Measurements from ENCODE around the gene CXCL16. TPM values are rescaled to one million over a fixed set of nuclear protein-coding genes. Genes with fewer than 3 reads are reported as not detected.

Gene CXCL16
- total RNA-seq, 1 experiment from 2014 or later: 2.2 TPM

DNA sequence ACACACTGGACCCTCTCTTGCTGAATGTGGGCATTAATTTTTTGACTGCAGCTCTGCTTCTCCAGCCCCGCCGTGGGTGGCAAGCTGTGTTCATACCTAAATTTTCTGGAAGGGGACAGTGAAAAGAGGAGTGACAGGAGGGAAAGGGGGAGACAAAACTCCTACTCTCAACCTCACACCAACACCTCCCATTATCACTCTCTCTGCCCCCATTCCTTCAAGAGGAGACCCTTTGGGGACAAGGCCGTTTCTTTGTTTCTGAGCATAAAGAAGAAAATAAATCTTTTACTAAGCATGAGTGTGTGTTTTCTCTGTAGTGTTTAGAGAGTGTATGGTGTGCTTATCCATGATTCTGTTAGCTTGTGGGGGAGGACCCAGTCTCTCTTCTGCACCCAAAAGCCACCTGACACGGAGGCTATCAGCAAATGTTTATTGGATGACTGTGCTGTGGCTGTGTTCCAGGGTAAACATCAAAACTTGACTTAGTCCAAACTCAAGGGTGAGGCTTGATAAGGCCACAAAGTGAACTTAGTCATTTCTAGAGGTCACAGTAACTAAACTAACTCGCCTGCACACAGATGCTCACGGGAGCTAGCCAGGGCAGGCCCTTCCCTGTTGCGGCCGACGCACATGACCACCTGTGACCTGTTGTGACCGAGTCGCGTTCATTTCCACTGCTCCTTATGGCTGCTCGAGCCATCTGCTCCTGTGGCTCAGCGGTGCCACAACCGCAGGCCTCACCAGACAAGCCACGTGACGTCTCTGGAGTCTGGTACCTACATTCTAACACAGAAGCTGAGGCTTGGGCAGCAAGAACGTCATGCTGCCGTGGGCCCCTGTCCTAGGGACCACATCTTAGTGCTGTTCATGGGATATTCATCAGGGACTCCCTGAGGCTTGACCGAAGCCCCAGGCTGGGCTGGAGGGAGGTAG lies 18.3 kb downstream of the CXCL16 start:
- Histone ChIP-seq H2AFZ (ENCODE audit: low read length) (no peak overlapping the region), H4K20me1 (ENCODE audit: insufficient read depth, low read depth, low read length) (no peaks in the 10 kb centered on the region), H3K4me1 (ENCODE audit: low read length) (no peaks in the 10 kb centered on the region), H3K36me3 (ENCODE audit: insufficient read depth, low read length) (no peaks in the 10 kb centered on the region), H3K4me2 (ENCODE audit: low read depth, low read length, poor library complexity, severe bottlenecking) (no peak overlapping the region), H3K9me3 (ENCODE audit: low read length) (no peaks in the 10 kb centered on the region), H3K79me2 (ENCODE audit: low read length) (no peaks in the 10 kb centered on the region), H3K4me3 (ENCODE audit: low read length) (no peak overlapping the region), H3K27me3 (ENCODE audit: low read length) (no peaks in the 10 kb centered on the region), H3K27ac (ENCODE audit: low read length) (no peak overlapping the region), H3K9ac (ENCODE audit: low read length) (no peak overlapping the region), H3K9me2 (replicated peaks; ENCODE audit: insufficient read depth, low read length) (no peaks in the 10 kb centered on the region)
- no peak for DNase-seq

DNA sequence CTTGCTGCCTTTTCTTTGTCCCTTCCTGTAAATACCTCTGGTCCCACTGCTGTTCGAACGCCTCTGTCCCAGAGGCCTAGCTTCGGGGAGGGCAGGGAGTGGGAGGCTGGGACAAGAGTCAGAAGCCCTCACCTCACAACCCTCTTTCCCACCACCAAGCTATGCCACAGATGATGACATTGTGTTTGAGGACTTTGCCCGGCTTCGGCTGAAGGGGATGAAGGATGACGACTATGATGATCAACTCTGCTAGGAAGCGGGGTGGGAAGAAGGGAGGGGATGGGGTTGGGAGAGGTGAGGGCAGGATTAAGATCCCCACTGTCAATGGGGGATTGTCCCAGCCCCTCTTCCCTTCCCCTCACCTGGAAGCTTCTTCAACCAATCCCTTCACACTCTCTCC lies 18.9 kb downstream of the CXCL16 start:
- Histone ChIP-seq H3K9me3 (ENCODE audit: low read length) (no peaks in the 10 kb centered on the region), H3K27ac (ENCODE audit: low read length) (no peak overlapping the region), H3K27me3 (ENCODE audit: low read length) (no peaks in the 10 kb centered on the region), H3K79me2 (ENCODE audit: low read length) (no peaks in the 10 kb centered on the region), H3K4me2 (ENCODE audit: low read depth, low read length, poor library complexity, severe bottlenecking) (no peak overlapping the region), H2AFZ (ENCODE audit: low read length) (no peak overlapping the region), H3K36me3 (ENCODE audit: insufficient read depth, low read length) (no peaks in the 10 kb centered on the region), H4K20me1 (ENCODE audit: insufficient read depth, low read depth, low read length) (no peaks in the 10 kb centered on the region), H3K9me2 (replicated peaks; ENCODE audit: insufficient read depth, low read length) (no peaks in the 10 kb centered on the region), H3K9ac (ENCODE audit: low read length) (no peak overlapping the region), H3K4me1 (ENCODE audit: low read length) (no peaks in the 10 kb centered on the region), H3K4me3 (ENCODE audit: low read length) (no peak overlapping the region)
- DNase-seq: no peak

DNA sequence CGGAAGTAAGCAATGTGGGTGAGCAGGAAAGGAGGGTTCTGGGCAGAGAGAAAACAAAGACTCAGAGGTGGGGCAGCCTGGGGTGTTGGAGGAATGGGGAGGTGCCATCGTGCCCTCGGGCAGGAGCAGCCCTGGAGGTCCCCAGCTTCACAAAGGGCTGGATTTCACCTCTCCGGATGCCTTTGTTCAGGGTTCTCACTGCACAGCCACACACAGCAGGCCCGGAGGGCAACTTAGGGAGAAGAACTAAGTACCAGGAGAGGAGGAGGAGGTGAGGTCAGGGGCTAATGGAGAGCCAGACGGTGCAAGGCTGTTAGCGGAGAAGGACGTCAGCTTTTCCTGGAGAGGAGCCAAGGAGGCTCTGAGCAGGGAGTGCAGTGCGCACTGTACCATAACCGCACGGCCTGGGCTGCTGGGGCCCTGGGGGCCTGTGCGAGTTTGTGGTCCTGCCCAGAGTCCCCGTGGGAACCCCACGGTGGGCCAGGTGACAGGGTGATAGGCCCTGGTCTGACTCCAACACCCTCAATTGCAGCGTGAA lies 20.0 kb downstream of the CXCL16 start:
- DNase-seq: no peak
- Histone ChIP-seq H3K27me3 (ENCODE audit: low read length) (no peaks in the 10 kb centered on the region), H3K4me2 (ENCODE audit: low read depth, low read length, poor library complexity, severe bottlenecking) (no peak overlapping the region), H3K9me2 (replicated peaks; ENCODE audit: insufficient read depth, low read length) (no peaks in the 10 kb centered on the region), H3K36me3 (ENCODE audit: insufficient read depth, low read length) (no peaks in the 10 kb centered on the region), H3K27ac (ENCODE audit: low read length) (no peak overlapping the region), H4K20me1 (ENCODE audit: insufficient read depth, low read depth, low read length) (no peaks in the 10 kb centered on the region), H3K4me1 (ENCODE audit: low read length) (no peaks in the 10 kb centered on the region), H2AFZ (ENCODE audit: low read length) (no peak overlapping the region), H3K9ac (ENCODE audit: low read length) (no peak overlapping the region), H3K4me3 (ENCODE audit: low read length) (no peak overlapping the region), H3K9me3 (ENCODE audit: low read length) (no peaks in the 10 kb centered on the region), H3K79me2 (ENCODE audit: low read length) (no peaks in the 10 kb centered on the region)

DNA sequence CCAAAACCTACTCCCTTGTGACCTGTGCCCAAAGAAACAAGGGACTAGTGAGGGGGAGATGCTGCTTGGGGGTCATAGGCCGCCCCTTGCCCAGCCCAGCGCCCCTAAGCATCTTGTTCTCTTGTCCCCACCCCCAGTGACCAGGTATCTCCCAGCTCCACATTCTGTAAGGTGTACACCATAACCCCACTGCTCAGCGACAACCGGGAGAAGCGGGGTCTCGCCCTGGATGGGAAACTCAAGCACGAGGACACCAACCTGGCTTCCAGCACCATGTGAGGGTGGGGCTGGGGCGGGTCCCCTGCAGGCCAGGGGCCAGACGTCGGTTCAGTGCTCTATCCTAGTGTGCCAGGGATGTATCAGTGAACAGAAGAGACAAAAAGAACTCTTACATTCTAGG lies 20.6 kb downstream of the CXCL16 start:
- no peaks in the 10 kb centered on the region for H3K36me3 ChIP-seq (ENCODE audit: insufficient read depth, low read length)
- no peaks in the 10 kb centered on the region for H4K20me1 ChIP-seq (ENCODE audit: insufficient read depth, low read depth, low read length)
- peaks cover under 1% of the 10 kb centered on the region; the same call in 1 of the 2 replicates for H3K79me2 ChIP-seq (ENCODE audit: low read length)
- no peaks in the 10 kb centered on the region for H3K4me1 ChIP-seq (ENCODE audit: low read length)
- no peak for DNase-seq
- no peak overlapping the region for H3K27ac ChIP-seq (ENCODE audit: low read length)
- no peak overlapping the region for H3K4me3 ChIP-seq (ENCODE audit: low read length)
- H3K9me2 ChIP-seq (replicated peaks; ENCODE audit: insufficient read depth, low read length): no peaks in the 10 kb centered on the region
- H3K4me2 ChIP-seq (ENCODE audit: low read depth, low read length, poor library complexity, severe bottlenecking): no peak overlapping the region
- H3K27me3 ChIP-seq (ENCODE audit: low read length): no peaks in the 10 kb centered on the region
- no peak overlapping the region for H2AFZ ChIP-seq (ENCODE audit: low read length)
- no peaks in the 10 kb centered on the region for H3K9me3 ChIP-seq (ENCODE audit: low read length)
- H3K9ac ChIP-seq (ENCODE audit: low read length): no peak overlapping the region

DNA sequence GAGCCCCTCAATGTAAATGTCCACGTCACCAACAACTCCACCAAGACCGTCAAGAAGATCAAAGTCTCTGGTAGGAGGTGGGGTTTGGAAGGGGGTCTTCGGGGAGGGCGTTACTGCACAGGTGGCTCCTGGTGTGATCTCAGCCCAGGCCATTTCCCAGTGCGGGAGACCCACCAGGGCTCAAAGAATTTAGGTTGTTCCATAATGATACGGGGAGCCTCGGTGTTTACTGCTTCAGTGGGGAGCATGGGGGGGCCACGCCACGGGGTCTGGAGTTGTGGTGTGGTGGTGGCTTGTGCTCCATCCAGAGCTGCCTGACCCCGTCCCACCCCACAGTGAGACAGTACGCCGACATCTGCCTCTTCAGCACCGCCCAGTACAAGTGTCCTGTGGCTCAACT lies 21.5 kb downstream of the CXCL16 start:
- H3K27ac ChIP-seq (ENCODE audit: low read length): no peak overlapping the region
- H2AFZ ChIP-seq (ENCODE audit: low read length): no peak overlapping the region
- H3K4me3 ChIP-seq (ENCODE audit: low read length): no peak overlapping the region
- no peaks in the 10 kb centered on the region for H3K36me3 ChIP-seq (ENCODE audit: insufficient read depth, low read length)
- H3K9me2 ChIP-seq (replicated peaks; ENCODE audit: insufficient read depth, low read length): no peaks in the 10 kb centered on the region
- no peak overlapping the region for H3K9ac ChIP-seq (ENCODE audit: low read length)
- no peaks in the 10 kb centered on the region for H4K20me1 ChIP-seq (ENCODE audit: insufficient read depth, low read depth, low read length)
- H3K9me3 ChIP-seq (ENCODE audit: low read length): no peaks in the 10 kb centered on the region
- no peak overlapping the region for H3K4me2 ChIP-seq (ENCODE audit: low read depth, low read length, poor library complexity, severe bottlenecking)
- H3K27me3 ChIP-seq (ENCODE audit: low read length): no peaks in the 10 kb centered on the region
- peaks cover 5% of the 10 kb centered on the region; the same call in 1 of the 2 replicates for H3K79me2 ChIP-seq (ENCODE audit: low read length)
- DNase-seq: no peak
- H3K4me1 ChIP-seq (ENCODE audit: low read length): no peaks in the 10 kb centered on the region

DNA sequence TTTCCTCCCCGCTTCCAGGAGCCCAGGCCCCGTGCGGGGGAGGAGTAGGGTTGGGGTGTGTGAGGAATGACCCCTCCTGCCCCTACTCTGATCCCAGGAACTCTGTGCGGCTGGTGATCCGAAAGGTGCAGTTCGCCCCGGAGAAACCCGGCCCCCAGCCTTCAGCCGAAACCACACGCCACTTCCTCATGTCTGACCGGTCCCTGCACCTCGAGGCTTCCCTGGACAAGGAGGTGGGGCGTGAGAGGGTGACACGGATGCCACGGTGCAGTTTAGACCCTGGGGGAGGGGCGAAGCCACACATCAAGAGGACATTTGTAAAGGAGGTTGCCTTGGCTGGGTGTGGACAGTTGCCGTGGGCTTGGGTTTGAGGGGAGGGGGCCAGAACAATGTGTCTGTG lies 21.9 kb downstream of the CXCL16 start:
- H3K4me3 ChIP-seq (ENCODE audit: low read length): no peak overlapping the region
- no peaks in the 10 kb centered on the region for H3K4me1 ChIP-seq (ENCODE audit: low read length)
- H2AFZ ChIP-seq (ENCODE audit: low read length): no peak overlapping the region
- no peak overlapping the region for H3K27ac ChIP-seq (ENCODE audit: low read length)
- H3K9me3 ChIP-seq (ENCODE audit: low read length): no peaks in the 10 kb centered on the region
- no peaks in the 10 kb centered on the region for H3K36me3 ChIP-seq (ENCODE audit: insufficient read depth, low read length)
- H3K9me2 ChIP-seq (replicated peaks; ENCODE audit: insufficient read depth, low read length): no peaks in the 10 kb centered on the region
- peaks cover 5% of the 10 kb centered on the region; the same call in 1 of the 2 replicates for H3K79me2 ChIP-seq (ENCODE audit: low read length)
- H3K4me2 ChIP-seq (ENCODE audit: low read depth, low read length, poor library complexity, severe bottlenecking): no peak overlapping the region
- DNase-seq: no peak
- H3K9ac ChIP-seq (ENCODE audit: low read length): no peak overlapping the region
- H4K20me1 ChIP-seq (ENCODE audit: insufficient read depth, low read depth, low read length): no peaks in the 10 kb centered on the region
- H3K27me3 ChIP-seq (ENCODE audit: low read length): no peaks in the 10 kb centered on the region

DNA sequence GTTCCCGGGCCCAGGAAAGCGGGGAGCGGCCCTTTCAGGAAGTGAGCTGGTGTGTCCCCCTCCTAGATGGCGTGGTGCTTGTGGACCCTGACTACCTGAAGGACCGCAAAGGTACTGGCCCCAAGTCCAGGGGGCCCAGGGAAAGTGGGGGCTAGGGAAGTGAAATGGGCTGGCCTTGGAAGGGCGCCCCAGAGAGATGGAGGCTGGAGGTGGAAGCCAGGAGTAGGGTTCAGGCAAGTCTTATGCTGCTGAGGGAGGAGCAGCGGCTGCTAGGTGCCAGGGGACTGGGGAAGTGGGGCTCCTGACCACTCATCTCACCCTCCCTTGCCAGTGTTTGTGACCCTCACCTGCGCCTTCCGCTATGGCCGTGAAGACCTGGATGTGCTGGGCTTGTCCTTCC lies 23.6 kb downstream of the CXCL16 start:
- no peaks in the 10 kb centered on the region for H4K20me1 ChIP-seq (ENCODE audit: insufficient read depth, low read depth, low read length)
- peaks cover 9% of the 10 kb centered on the region for H3K4me1 ChIP-seq (ENCODE audit: low read length)
- no peak overlapping the region for H3K9ac ChIP-seq (ENCODE audit: low read length)
- H3K36me3 ChIP-seq (ENCODE audit: insufficient read depth, low read length): no peaks in the 10 kb centered on the region
- no peak for DNase-seq
- no peak overlapping the region for H3K4me3 ChIP-seq (ENCODE audit: low read length)
- no peak overlapping the region for H2AFZ ChIP-seq (ENCODE audit: low read length)
- no peak overlapping the region for H3K27ac ChIP-seq (ENCODE audit: low read length)
- peaks cover 21% of the 10 kb centered on the region for H3K79me2 ChIP-seq (ENCODE audit: low read length)
- H3K4me2 ChIP-seq (ENCODE audit: low read depth, low read length, poor library complexity, severe bottlenecking): no peak overlapping the region
- no peaks in the 10 kb centered on the region for H3K9me2 ChIP-seq (replicated peaks; ENCODE audit: insufficient read depth, low read length)
- H3K27me3 ChIP-seq (ENCODE audit: low read length): no peaks in the 10 kb centered on the region
- no peaks in the 10 kb centered on the region for H3K9me3 ChIP-seq (ENCODE audit: low read length)

DNA sequence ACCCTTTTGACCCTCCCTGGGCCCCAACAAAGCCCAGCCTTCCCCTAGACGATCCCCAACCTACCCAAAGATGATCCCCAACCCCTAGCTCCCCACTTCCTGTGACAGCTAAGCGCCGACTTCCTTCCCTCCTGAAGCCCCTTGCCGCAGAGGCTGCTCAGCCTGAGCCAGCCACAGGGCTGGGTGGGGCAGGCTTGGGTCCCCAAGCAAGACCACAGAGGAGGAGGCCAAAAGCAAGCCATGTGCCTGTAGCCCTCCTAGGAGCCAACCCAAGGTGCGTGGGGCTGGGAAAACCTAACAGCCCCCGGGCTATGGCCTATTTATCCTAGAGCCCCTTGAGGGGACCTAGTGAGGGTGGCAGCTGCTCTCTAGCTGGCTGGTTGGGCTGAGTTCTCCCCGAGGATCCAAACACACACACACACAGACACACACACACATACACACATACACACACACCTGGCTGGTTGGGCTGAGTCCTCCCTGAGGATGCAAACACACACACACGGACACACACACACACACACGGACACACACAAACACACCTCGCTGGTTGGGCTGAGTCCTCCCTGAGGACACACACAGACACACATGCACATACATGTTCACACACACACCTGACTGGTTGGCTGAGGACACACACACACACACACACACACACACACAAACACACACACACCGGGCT lies 24.5 kb downstream of the CXCL16 start:
- no peak overlapping the region for H2AFZ ChIP-seq (ENCODE audit: low read length)
- H3K4me2 ChIP-seq (ENCODE audit: low read depth, low read length, poor library complexity, severe bottlenecking): no peak overlapping the region
- H4K20me1 ChIP-seq (ENCODE audit: insufficient read depth, low read depth, low read length): no peaks in the 10 kb centered on the region
- H3K27ac ChIP-seq (ENCODE audit: low read length): no peak overlapping the region
- H3K9me3 ChIP-seq (ENCODE audit: low read length): no peaks in the 10 kb centered on the region
- H3K36me3 ChIP-seq (ENCODE audit: insufficient read depth, low read length): no peaks in the 10 kb centered on the region
- H3K9me2 ChIP-seq (replicated peaks; ENCODE audit: insufficient read depth, low read length): no peaks in the 10 kb centered on the region
- peaks cover 10% of the 10 kb centered on the region for H3K4me1 ChIP-seq (ENCODE audit: low read length)
- H3K9ac ChIP-seq (ENCODE audit: low read length): no peak overlapping the region
- H3K79me2 ChIP-seq (ENCODE audit: low read length): peaks cover 24% of the 10 kb centered on the region
- no peak overlapping the region for H3K4me3 ChIP-seq (ENCODE audit: low read length)
- H3K27me3 ChIP-seq (ENCODE audit: low read length): no peaks in the 10 kb centered on the region
- DNase-seq: no peak

Measured in Karpas-422 (cell line).